ENCODE results near the gene DIPK1B.

Gene DIPK1B

DNA sequence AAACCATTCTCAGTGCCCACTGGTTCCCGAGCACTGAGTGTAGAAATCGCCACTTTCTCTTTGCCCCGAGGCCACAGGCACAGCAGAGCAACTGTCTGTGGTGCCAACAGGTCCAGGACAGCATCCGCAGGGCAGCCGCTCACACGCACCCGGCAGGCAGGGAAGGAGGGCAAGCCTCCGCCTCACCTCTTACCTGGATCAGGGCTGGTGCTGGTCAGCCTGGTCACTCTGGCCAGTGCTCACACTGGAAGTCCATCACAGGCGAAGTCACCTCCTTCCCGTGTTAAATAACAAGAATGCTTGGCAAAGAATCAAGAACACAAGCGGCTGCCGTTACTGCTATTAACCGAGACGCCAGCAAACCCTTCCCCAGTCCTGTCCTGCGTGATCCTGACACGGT lies 13.7 kb downstream of the DIPK1B start:
- Histone ChIP-seq H3K79me2 (ENCODE audit: control insufficient read depth, low read length) (peaks cover 60% of the 10 kb centered on the region), H3F3A (ENCODE audit: control insufficient read depth, insufficient read depth) (peaks cover 51% of the 10 kb centered on the region), H3K9me3 (ENCODE audit: control insufficient read depth, insufficient read depth, low read length) (no peaks in the 10 kb centered on the region), H3K4me2 (ENCODE audit: low read length) (peak overlapping the region; percentile 83), H3K4me1 (ENCODE audit: control insufficient read depth, low read length) (peaks cover 32% of the 10 kb centered on the region), H3K9me2 (replicated peaks; ENCODE audit: control insufficient read depth, low read length) (no peaks in the 10 kb centered on the region), H4K20me1 (ENCODE audit: control insufficient read depth, insufficient read depth, low read depth, low read length) (peaks cover 24% of the 10 kb centered on the region), H3K4me3 (ENCODE audit: low read length) (peak overlapping the region; percentile 97), H3K36me3 (ENCODE audit: control insufficient read depth, low read length) (peaks cover 66% of the 10 kb centered on the region), H3K27me3 (ENCODE audit: control insufficient read depth, low read length) (no peaks in the 10 kb centered on the region), H3K27ac (ENCODE audit: low read depth, low read length) (peak overlapping the region; percentile 79; the same call in 1 of the 2 replicates)
- TF ChIP-seq EZH2phosphoT487 (IDR thresholded peaks at IDR 0.05; ENCODE audit: borderline replicate concordance, low read length), result no peak
- TF ChIP-seq, protein P1, sequence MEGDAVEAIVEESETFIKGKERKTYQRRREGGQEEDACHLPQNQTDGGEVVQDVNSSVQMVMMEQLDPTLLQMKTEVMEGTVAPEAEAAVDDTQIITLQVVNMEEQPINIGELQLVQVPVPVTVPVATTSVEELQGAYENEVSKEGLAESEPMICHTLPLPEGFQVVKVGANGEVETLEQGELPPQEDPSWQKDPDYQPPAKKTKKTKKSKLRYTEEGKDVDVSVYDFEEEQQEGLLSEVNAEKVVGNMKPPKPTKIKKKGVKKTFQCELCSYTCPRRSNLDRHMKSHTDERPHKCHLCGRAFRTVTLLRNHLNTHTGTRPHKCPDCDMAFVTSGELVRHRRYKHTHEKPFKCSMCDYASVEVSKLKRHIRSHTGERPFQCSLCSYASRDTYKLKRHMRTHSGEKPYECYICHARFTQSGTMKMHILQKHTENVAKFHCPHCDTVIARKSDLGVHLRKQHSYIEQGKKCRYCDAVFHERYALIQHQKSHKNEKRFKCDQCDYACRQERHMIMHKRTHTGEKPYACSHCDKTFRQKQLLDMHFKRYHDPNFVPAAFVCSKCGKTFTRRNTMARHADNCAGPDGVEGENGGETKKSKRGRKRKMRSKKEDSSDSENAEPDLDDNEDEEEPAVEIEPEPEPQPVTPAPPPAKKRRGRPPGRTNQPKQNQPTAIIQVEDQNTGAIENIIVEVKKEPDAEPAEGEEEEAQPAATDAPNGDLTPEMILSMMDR (IDR thresholded peaks at IDR 0.05; ENCODE audit: low read depth, low read length, poor library complexity, severe bottlenecking), result no peak

DNA sequence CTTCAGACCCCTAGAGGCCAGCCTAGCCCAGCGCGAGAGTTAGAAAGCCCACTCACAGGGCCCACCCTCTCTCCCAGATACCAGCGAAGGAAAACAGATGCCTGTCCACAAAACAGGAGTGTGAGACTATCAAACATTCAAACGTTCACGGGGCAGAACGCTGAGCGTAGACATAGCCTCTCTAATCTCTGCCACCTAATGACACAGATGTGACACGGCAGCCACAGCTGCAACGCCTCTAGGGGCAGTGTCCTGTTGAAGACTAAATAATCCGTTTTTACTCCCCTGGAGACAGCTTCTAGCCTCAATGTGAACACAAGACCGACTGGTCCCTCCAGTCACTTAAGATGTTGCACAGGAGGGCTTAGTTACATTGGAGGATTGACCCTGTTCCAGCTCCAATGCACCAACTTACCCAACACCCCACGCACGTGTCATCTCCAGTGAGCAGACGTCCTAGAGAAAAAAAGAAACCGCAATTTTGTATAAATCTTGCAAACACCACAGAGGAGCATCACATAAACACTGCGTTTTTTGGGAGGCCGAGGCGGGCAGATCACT lies 14.3 kb downstream of the DIPK1B start:
- H3K9me2 ChIP-seq (replicated peaks; ENCODE audit: control insufficient read depth, low read length), result no peaks in the 10 kb centered on the region
- H3K27ac ChIP-seq (ENCODE audit: low read depth, low read length), result peak overlapping the region; percentile 79
- peaks cover 32% of the 10 kb centered on the region for H3K4me1 ChIP-seq (ENCODE audit: control insufficient read depth, low read length)
- no peak for TF ChIP-seq EZH2phosphoT487 (IDR thresholded peaks at IDR 0.05; ENCODE audit: borderline replicate concordance, low read length)
- TF ChIP-seq, protein P1 (IDR thresholded peaks at IDR 0.05; ENCODE audit: low read depth, low read length, poor library complexity, severe bottlenecking), result peak; percentile 82
- H3K27me3 ChIP-seq (ENCODE audit: control insufficient read depth, low read length), result no peaks in the 10 kb centered on the region
- H3F3A ChIP-seq (ENCODE audit: control insufficient read depth, insufficient read depth), result peaks cover 47% of the 10 kb centered on the region
- no peaks in the 10 kb centered on the region for H3K9me3 ChIP-seq (ENCODE audit: control insufficient read depth, insufficient read depth, low read length)
- H3K79me2 ChIP-seq (ENCODE audit: control insufficient read depth, low read length), result peaks cover 62% of the 10 kb centered on the region
- peaks cover 24% of the 10 kb centered on the region for H4K20me1 ChIP-seq (ENCODE audit: control insufficient read depth, insufficient read depth, low read depth, low read length)
- peak overlapping the region; percentile 97 for H3K4me3 ChIP-seq (ENCODE audit: low read length)
- H3K36me3 ChIP-seq (ENCODE audit: control insufficient read depth, low read length), result peaks cover 64% of the 10 kb centered on the region
- H3K4me2 ChIP-seq (ENCODE audit: low read length), result peak overlapping the region; percentile 83

DNA sequence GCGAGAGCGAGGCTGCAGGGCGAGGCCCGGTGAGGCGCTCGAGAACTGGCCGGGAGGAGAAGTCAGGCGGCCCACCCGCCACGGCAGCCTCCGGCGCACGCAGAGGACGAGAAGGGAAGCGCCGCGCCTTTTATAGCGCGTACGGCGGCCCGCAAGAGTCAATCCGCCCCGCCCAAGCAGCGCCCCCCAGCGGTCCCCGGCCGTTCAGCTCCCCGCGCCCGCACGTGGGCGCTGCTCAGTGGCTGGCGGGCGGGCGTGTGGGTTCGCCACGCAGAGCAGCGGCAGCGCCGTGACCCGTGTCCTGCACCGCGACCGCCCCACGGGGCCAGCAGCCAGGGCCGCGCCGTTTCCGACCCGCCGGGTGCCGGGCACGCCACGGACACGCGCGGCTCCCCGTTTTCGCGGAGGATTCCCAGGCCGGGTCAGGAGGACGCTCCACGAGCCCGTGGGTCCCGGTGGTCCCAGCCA lies 15.7 kb downstream of the DIPK1B start:
- H3K4me2 ChIP-seq (ENCODE audit: low read length), result peak overlapping the region; percentile 83
- peak overlapping the region; percentile 79 for H3K27ac ChIP-seq (ENCODE audit: low read depth, low read length)
- peaks cover 24% of the 10 kb centered on the region for H4K20me1 ChIP-seq (ENCODE audit: control insufficient read depth, insufficient read depth, low read depth, low read length)
- H3K79me2 ChIP-seq (ENCODE audit: control insufficient read depth, low read length), result peaks cover 62% of the 10 kb centered on the region
- peak overlapping the region; percentile 97 for H3K4me3 ChIP-seq (ENCODE audit: low read length)
- no peaks in the 10 kb centered on the region for H3K9me3 ChIP-seq (ENCODE audit: control insufficient read depth, insufficient read depth, low read length)
- H3K9me2 ChIP-seq (replicated peaks; ENCODE audit: control insufficient read depth, low read length), result no peaks in the 10 kb centered on the region
- TF ChIP-seq EZH2phosphoT487 (IDR thresholded peaks at IDR 0.05; ENCODE audit: borderline replicate concordance, low read length), result no peak
- TF ChIP-seq, protein P1 (IDR thresholded peaks at IDR 0.05; ENCODE audit: low read depth, low read length, poor library complexity, severe bottlenecking), result peak; percentile 80
- H3K4me1 ChIP-seq (ENCODE audit: control insufficient read depth, low read length), result peaks cover 32% of the 10 kb centered on the region
- H3K27me3 ChIP-seq (ENCODE audit: control insufficient read depth, low read length), result no peaks in the 10 kb centered on the region
- peaks cover 40% of the 10 kb centered on the region for H3F3A ChIP-seq (ENCODE audit: control insufficient read depth, insufficient read depth)
- H3K36me3 ChIP-seq (ENCODE audit: control insufficient read depth, low read length), result peaks cover 55% of the 10 kb centered on the region
